HEK293 (cell line): ENCODE results near the gene SFT2D1.
"Not testable (repeated sequence)": the region's sequence is repeated elsewhere in the genome, so short reads cannot be mapped to it uniquely, and the experiment has no call there.

Experiments used
- CTCF ChIA-PET: fragments of 350-600 bp; formaldehyde crosslinking; extraction: SDS; loops from one replicate; lab custom pipeline; 2021; ENCODE audit warnings: antibody characterized with exemption; lab: Yijun Ruan, JAX
- POLR2A ChIA-PET: fragments of 300-600 bp; formaldehyde crosslinking; extraction: SDS; loops from one replicate; lab custom pipeline; 2020; ENCODE audit warnings: antibody characterized with exemption, inconsistent platforms; lab: Yijun Ruan, JAX
- H3K27ac ChIP-seq: fragments of 200-500 bp; sonication (Bioruptor generic); 2 replicates; pipeline ENCODE4 v1.5.1; 2014; ENCODE audit warnings: low read depth, low read length, control low read depth, inconsistent platforms; ENCODE audit errors: extremely low read depth
- H3K36me3 ChIP-seq, 2 experiments: fragments of 200-500 bp in 1 of 2; sonication (Bioruptor generic) in 1 of 2; 1 replicate in 1 of 2; 2 replicates in 1 of 2; pipeline ENCODE4 v1.5.1; 2014 to 2017; ENCODE audit warnings: inconsistent platforms in 2 of 2, low read length in 2 of 2; ENCODE audit not compliant: control insufficient read depth in 2 of 2, insufficient read depth in 1 of 2
- H3K4me1 ChIP-seq: fragments of 200-500 bp; sonication (Bioruptor generic); 2 replicates; pipeline ENCODE4 v1.5.1; 2014; ENCODE audit warnings: mild to moderate bottlenecking, low read length, inconsistent platforms; ENCODE audit not compliant: control insufficient read depth, insufficient read depth
- H3K4me3 ChIP-seq: 2 replicates; pipeline ENCODE4 v1.5.1; 2011; ENCODE audit warnings: low read depth, mild to moderate bottlenecking, control low read depth, low read length, moderate library complexity
- H3K9me3 ChIP-seq: fragments of 200-500 bp; sonication (Bioruptor generic); 2 replicates; pipeline ENCODE4 v1.5.1; 2014; ENCODE audit warnings: low read depth, low read length, inconsistent platforms; ENCODE audit not compliant: control insufficient read depth, insufficient read depth
- CTCF ChIP-seq: fragments of 450-650 bp; formaldehyde crosslinking; IDR thresholded peaks from 2 replicates; pipeline ENCODE4 v1.5.1; 2016; ENCODE audit warnings: missing biosample characterization, missing genetic modification characterization
- EGR2 ChIP-seq: fragments of 450-650 bp; formaldehyde crosslinking; IDR thresholded peaks from 2 replicates; pipeline ENCODE4 v1.5.1; 2016; ENCODE audit warnings: low read depth, missing biosample characterization, missing genetic modification characterization
- FEZF1 ChIP-seq: fragments of 450-650 bp; formaldehyde crosslinking; IDR thresholded peaks from 2 replicates; pipeline ENCODE4 v1.5.1; 2016; ENCODE audit warnings: missing biosample characterization, missing genetic modification characterization
- GLIS1 ChIP-seq: fragments of 450-650 bp; formaldehyde crosslinking; IDR thresholded peaks from 2 replicates; pipeline ENCODE4 v1.5.1; 2016; ENCODE audit warnings: missing biosample characterization, missing genetic modification characterization
- HOXA7 ChIP-seq: sonication (generic); formaldehyde crosslinking; IDR thresholded peaks from 2 replicates; pipeline ENCODE4 v1.8.1; 2022; ENCODE audit warnings: missing genetic modification reagents, borderline replicate concordance
- HOXD13 ChIP-seq: sonication (generic); formaldehyde crosslinking; IDR thresholded peaks from 2 replicates; pipeline ENCODE4 v1.8.0; 2022; ENCODE audit warnings: missing genetic modification reagents, borderline replicate concordance
- INSM2 ChIP-seq: fragments of 450-650 bp; formaldehyde crosslinking; IDR thresholded peaks from 2 replicates; pipeline ENCODE4 v1.5.1; 2016; ENCODE audit warnings: missing biosample characterization, missing genetic modification characterization
- KLF1 ChIP-seq: fragments of 450-650 bp; formaldehyde crosslinking; IDR thresholded peaks from 2 replicates; pipeline ENCODE4 v1.5.1; 2016; ENCODE audit warnings: missing biosample characterization, missing genetic modification characterization
- KLF9 ChIP-seq: fragments of 450-650 bp; formaldehyde crosslinking; IDR thresholded peaks from 2 replicates; pipeline ENCODE4 v1.5.1; 2016; ENCODE audit warnings: missing biosample characterization, missing genetic modification characterization, low read depth
- OVOL3 ChIP-seq: fragments of 450-650 bp; formaldehyde crosslinking; IDR thresholded peaks from 2 replicates; pipeline ENCODE4 v1.5.1; 2016; ENCODE audit warnings: missing biosample characterization, missing genetic modification characterization
- PATZ1 ChIP-seq: fragments of 450-650 bp; formaldehyde crosslinking; IDR thresholded peaks from 2 replicates; pipeline ENCODE4 v1.5.1; 2016; ENCODE audit warnings: missing biosample characterization, missing genetic modification characterization
- ZBTB11 ChIP-seq: fragments of 450-650 bp; formaldehyde crosslinking; conservative IDR thresholded peaks from 2 replicates; pipeline ENCODE4 v1.5.1; 2016; ENCODE audit warnings: low read depth, missing biosample characterization, missing genetic modification characterization
- ZBTB6 ChIP-seq: fragments of 450-650 bp; formaldehyde crosslinking; IDR thresholded peaks from 2 replicates; pipeline ENCODE4 v1.5.1; 2017; ENCODE audit warnings: missing biosample characterization, missing genetic modification characterization
- ZBTB7A ChIP-seq: fragments of 450-650 bp; formaldehyde crosslinking; IDR thresholded peaks from 2 replicates; pipeline ENCODE4 v1.5.1; 2016; ENCODE audit warnings: low read depth, missing biosample characterization, missing genetic modification characterization
- ZEB2 ChIP-seq: fragments of 450-650 bp; formaldehyde crosslinking; IDR thresholded peaks from 2 replicates; pipeline ENCODE4 v1.5.1; 2016; ENCODE audit warnings: missing biosample characterization, missing genetic modification characterization
- ZNF121 ChIP-seq: fragments of 450-650 bp; formaldehyde crosslinking; IDR thresholded peaks from 2 replicates; pipeline ENCODE4 v1.5.1; 2016; ENCODE audit warnings: missing biosample characterization, missing genetic modification characterization
- ZNF2 ChIP-seq: fragments of 450-650 bp; formaldehyde crosslinking; IDR thresholded peaks from 2 replicates; pipeline ENCODE4 v1.5.1; 2016; ENCODE audit warnings: missing biosample characterization, missing genetic modification characterization
- ZNF335 ChIP-seq: fragments of 450-650 bp; formaldehyde crosslinking; conservative IDR thresholded peaks from 2 replicates; pipeline ENCODE4 v1.5.1; 2016; ENCODE audit warnings: missing biosample characterization, missing genetic modification characterization
- ZNF48 ChIP-seq: fragments of 450-650 bp; formaldehyde crosslinking; IDR thresholded peaks from 2 replicates; pipeline ENCODE4 v1.5.1; 2016; ENCODE audit warnings: missing biosample characterization, missing genetic modification characterization
- ZNF549 ChIP-seq: fragments of 450-650 bp; IDR thresholded peaks from 2 replicates; pipeline ENCODE4 v1.5.1; 2018; ENCODE audit warnings: missing biosample characterization, missing genetic modification characterization, mild to moderate bottlenecking, inconsistent platforms, moderate library complexity
- ZNF580 ChIP-seq: fragments of 450-650 bp; formaldehyde crosslinking; IDR thresholded peaks from 2 replicates; pipeline ENCODE4 v1.5.1; 2016; ENCODE audit warnings: missing biosample characterization, missing genetic modification characterization
- ZNF600 ChIP-seq: fragments of 450-650 bp; formaldehyde crosslinking; IDR thresholded peaks from 2 replicates; pipeline ENCODE4 v1.5.1; 2016; ENCODE audit warnings: missing biosample characterization, missing genetic modification characterization

Gene SFT2D1

GRCh38 chr6:166383802-166384363 is 41.5 kb upstream of the SFT2D1 start:
- peak; percentile 26; the same call in 1 of the 2 replicates for TF ChIP-seq ZEB2
- TF ChIP-seq ZNF121 (tag by site-specific recombination), result peak; percentile 99
- peak; percentile 49 for TF ChIP-seq ZNF335
- TF ChIP-seq ZNF580 (tag by site-specific recombination), result 0 out of 2 replicates have a peak, but pooled peaks have one; percentile 18
- TF ChIP-seq KLF1 (tag by site-specific recombination), result peak; percentile 46; the same call in 1 of the 2 replicates
- peak; percentile 68 for TF ChIP-seq FEZF1 (tag by site-specific recombination)
- peak; percentile 16; the same call in 1 of the 2 replicates for TF ChIP-seq GLIS1 (tag by site-specific recombination)
- POLR2A ChIA-PET, result interaction anchor here (0.8 to 1.2 kb wide), 3 partner anchors 17 to 244 kb away, joined by 4 read pairs; no protein-coding TSS in a partner anchor
- H3K4me3 ChIP-seq, result peak overlapping the region; percentile 73
- H3K9me3 ChIP-seq, H3K4me1 ChIP-seq, H3K36me3 ChIP-seq: not testable (repeated sequence)
- peak overlapping the region; percentile 69; the same call in 1 of the 2 replicates for H3K27ac ChIP-seq
- CTCF ChIA-PET, result interaction anchor here (1.0 to 2.0 kb wide), 4 partner anchors 9 to 108 kb away, joined by 3 to 10 read pairs (median 5); no protein-coding TSS in a partner anchor

GRCh38 chr6:166382933-166383801 is 40.8 kb upstream of the SFT2D1 start, which contains the start of gene MPC1:
TSS of gene MPC1 (minus strand) at chr6:166382940. CDS start at chr6:166382876, 64 bp downstream.
- ChIA-PET CTCF (interaction anchor here (1.0 to 1.3 kb wide), 3 partner anchors 9 to 107 kb away, joined by 3 to 6 read pairs (median 4); no protein-coding TSS in a partner anchor), POLR2A (interaction anchor here (0.8 to 1.2 kb wide), 3 partner anchors 18 to 245 kb away, joined by 4 read pairs; no protein-coding TSS in a partner anchor)
- Histone ChIP-seq H3K4me3 (peak within 1 kb of the TSS; percentile 82), H3K36me3 (no peaks in the 10 kb centered on the region), H3K4me1 (0 out of 2 replicates have a peak, but pooled peaks cover 3% of the 10 kb centered on the region), H3K9me3 (no peaks in the 10 kb centered on the region), H3K27ac (peak within 1 kb of the TSS; percentile 69)
- TF ChIP-seq ZNF2 (tag by site-specific recombination), result no peak
- peak; percentile 89 for TF ChIP-seq KLF9 (tag by site-specific recombination)
- TF ChIP-seq EGR2 (tag by site-specific recombination), result 0 out of 2 replicates have a peak, but pooled peaks have one; percentile 49
- TF ChIP-seq OVOL3 (tag by site-specific recombination), result no peak
- TF ChIP-seq ZBTB11 (tag by site-specific recombination), result no peak
- TF ChIP-seq CTCF, result no peak
- TF ChIP-seq ZNF549 (tag by site-specific recombination), result 0 out of 2 replicates have a peak, but pooled peaks have one; percentile 37
- TF ChIP-seq HOXA7, result no peak
- no peak for TF ChIP-seq ZBTB7A (tag by site-specific recombination)
- no peak for TF ChIP-seq ZBTB6
- TF ChIP-seq ZNF48 (tag by site-specific recombination), result no peak
- TF ChIP-seq ZNF600 (tag by site-specific recombination), result no peak
- TF ChIP-seq HOXD13 (CRISPR knock-in tag), result no peak
- TF ChIP-seq INSM2, result no peak
- TF ChIP-seq ZNF121 (tag by site-specific recombination), result no peak
- no peak for TF ChIP-seq PATZ1 (tag by site-specific recombination)
